GM12875 (cell line): ENCODE results near the gene PTPN2.

Experiments used
- H3K4me3 ChIP-seq: one replicate; pipeline ENCODE4 v1.5.1; 2011; ENCODE audit warnings: low read depth, low read length, control low read depth
- TF ChIP-seq, protein P1 (sequence below): IDR thresholded peaks from 2 replicates; pipeline ENCODE4 v1.5.1; 2011; ENCODE audit warnings: low read depth, mild to moderate bottlenecking, control low read depth, inconsistent platforms, low read length, moderate library complexity, borderline replicate concordance; ENCODE audit not compliant: insufficient read depth

PTPN2 gene

DNA sequence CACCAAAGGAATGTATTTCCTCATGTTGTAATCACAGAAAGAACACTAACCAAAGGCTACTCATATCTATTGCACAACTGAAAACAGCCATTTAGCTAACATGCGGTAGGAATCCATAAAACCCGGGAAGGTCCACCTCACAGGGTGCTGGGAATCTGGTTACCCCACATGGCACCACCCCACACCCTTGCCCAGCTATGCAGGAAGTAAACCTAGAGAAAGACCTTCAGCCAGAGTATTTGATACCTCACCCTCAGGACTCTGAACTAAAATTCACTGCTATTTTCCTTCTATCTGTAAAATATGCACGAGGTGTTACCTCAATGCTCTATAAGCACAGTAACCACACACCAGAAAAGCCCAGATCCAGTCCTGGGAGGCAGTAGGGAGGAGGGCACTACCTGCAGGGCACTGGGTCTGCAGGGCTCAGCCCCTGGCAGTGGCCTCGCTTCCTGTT lies 45.8 kb downstream of the PTPN2 start:
- no peak overlapping the region for H3K4me3 ChIP-seq
- TF ChIP-seq, protein P1, sequence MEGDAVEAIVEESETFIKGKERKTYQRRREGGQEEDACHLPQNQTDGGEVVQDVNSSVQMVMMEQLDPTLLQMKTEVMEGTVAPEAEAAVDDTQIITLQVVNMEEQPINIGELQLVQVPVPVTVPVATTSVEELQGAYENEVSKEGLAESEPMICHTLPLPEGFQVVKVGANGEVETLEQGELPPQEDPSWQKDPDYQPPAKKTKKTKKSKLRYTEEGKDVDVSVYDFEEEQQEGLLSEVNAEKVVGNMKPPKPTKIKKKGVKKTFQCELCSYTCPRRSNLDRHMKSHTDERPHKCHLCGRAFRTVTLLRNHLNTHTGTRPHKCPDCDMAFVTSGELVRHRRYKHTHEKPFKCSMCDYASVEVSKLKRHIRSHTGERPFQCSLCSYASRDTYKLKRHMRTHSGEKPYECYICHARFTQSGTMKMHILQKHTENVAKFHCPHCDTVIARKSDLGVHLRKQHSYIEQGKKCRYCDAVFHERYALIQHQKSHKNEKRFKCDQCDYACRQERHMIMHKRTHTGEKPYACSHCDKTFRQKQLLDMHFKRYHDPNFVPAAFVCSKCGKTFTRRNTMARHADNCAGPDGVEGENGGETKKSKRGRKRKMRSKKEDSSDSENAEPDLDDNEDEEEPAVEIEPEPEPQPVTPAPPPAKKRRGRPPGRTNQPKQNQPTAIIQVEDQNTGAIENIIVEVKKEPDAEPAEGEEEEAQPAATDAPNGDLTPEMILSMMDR: no peak

GRCh38 chr18:12837747-12838146 lies 46.3 kb downstream of the PTPN2 start:
- H3K4me3 ChIP-seq: no peak overlapping the region
- TF ChIP-seq, protein P1: no peak

DNA sequence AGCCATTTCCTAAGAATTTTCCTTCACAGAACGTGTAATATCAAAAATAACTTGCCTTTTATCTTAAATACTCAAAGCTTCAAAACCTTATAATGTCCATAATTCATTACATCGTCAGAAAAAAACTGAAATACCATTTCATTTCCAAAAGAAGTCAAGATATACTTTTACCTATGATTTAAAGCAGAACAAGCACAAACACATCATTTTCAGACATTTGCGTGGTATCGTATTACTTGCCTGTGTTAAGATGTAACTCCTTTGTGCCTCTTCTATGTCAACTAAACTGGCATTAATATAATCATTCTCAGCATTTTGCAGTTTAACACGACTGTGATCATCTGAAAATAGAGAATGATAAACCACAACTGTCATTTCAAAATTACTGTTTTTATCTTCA lies 47.5 kb downstream of the PTPN2 start:
- TF ChIP-seq, protein P1: no peak

DNA sequence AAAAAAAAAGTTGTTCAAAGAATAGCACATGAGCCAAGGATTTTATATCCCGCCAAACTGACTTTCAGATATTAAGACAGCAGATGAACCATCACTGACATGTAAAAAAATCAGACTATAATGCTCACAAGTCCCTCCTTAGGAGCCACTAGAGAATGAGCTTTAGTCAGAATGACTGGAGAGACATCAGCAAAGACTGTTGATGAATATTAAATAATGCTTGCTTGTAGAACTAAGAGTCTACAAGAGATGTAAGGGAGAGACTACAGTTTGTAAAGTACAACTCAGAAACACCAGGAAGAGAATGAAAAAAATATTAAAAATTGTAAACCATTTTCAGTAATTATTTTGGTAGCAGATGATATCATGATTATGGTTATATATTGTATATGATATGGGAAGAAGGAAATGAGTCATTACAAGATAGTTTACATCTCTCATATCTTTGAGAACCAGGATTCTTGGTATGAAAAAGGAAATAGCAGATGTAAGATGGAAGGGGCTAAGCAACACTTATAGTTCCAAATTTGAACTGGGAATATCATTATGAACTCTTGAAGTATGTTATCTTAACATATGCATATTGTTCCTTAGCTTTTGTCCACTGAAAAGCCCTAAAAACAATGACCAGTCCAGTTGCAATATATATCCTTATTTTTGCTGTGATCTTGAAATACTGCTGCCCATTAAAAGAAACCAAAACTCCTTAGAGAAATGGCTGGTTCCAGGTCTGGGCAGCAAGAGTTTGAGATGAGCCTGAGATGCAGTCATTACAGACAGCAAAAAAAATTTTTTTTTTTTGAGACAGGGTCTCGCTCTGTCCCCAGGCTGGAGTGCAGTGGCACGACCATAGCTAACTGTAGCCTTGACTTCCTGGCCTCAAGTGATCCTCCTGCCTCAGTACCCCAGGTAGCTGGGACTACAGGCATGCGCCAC lies 55.7 kb downstream of the PTPN2 start:
- no peak overlapping the region for H3K4me3 ChIP-seq
- TF ChIP-seq, protein P1: no peak

More for the DNA sequence above, 47.5 kb downstream of the PTPN2 start:
- no peak overlapping the region for H3K4me3 ChIP-seq

DNA sequence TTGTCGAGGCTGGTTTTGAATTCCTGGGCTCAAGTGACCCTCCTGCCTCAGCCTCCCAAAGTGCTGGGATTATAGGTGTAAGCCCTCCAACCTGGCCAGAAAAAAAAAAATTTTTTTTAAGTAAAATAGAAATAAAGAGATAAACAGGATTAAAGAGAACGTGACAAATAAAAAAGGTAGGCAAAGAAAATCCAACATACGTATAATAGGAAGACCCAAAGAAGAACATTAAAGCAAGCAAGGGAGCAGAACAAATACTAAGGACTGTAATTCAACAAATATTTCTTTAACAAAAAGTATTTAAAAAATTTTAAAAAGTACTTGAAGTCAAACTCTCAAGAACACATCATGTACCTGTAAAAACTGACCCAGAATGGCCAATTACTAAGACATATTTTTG lies 56.4 kb downstream of the PTPN2 start:
- no peak overlapping the region for H3K4me3 ChIP-seq
- TF ChIP-seq, protein P1: no peak

DNA sequence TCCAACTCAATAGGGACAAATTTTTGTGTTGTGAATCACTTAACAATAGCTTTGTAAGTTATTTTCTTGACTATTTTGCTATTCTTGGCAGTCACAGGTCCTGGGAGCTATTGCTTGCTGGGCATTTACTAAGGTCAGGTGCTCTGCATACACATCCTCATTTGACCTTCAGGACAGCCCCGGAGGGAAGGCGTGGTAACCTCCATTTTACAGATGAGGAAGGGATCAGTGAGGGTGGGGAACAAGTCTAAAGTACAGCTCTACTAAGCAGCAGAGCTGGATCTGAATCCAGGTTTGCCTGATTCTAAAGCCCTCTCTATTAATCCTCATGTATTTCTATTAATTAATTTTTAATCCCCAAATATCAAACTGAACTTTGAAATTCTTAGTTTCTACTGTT lies 58.8 kb downstream of the PTPN2 start:
- TF ChIP-seq, protein P1: no peak
- H3K4me3 ChIP-seq: no peak overlapping the region

- H3K4me3 ChIP-seq: no peak overlapping the region
- TF ChIP-seq, protein P1: no peak
These were observed 60.1 kb downstream of the PTPN2 start for GRCh38 chr18:12823892-12824291.
